ENCODE measurements around the gene CHMP4B.

DNA sequence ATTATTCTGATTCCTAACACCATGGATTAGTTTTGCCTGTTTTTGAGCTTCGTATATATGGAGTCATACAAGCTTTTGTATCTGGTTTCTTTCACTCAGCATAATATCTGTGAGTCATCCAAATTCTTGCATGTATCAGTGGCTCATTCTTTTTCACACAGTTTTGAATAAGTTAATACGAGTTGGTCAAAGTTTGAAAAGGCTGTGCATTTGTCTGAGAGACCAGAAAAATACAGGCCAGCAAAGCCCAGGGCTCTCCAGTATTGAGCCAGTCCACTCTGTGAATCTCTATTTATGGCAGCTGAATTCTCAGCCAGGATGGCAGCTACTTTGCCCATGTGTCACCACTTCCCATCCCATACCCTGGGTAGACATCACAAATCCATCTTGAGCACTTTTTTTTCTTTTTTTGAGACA, 7.2 kb upstream of the CHMP4B start:
- TF ChIP-seq EZH2 (IDR thresholded peaks at IDR 0.05; ENCODE audit: insufficient read depth, poor library complexity, severe bottlenecking) (no peak), EZH2phosphoT487 (IDR thresholded peaks at IDR 0.05; ENCODE audit: insufficient read depth, low read depth) (no peak)
